ENCODE results near the gene PTPN5.

DNA sequence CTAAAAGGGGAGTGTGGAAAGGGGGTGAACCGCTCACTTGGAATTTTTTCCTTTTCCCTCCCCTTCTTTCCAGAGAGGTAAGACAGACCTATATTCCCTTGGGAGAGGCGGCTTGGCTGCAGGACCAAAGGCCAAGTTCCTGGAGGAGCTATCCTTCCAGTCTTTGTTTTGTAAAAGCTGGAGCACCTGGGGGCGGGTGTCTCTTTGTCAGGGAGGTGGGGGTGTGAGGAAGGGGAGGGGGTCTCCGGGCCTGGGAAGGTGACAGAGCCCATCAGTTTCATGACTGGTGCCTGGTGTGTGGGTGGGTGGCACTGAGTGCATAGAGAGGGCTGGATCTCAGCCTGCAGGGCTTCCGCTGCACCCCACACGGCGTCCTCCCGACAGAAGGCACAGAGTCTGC is 18.5 kb downstream of the PTPN5 start:
- TF ChIP-seq EZH2phosphoT487 (IDR thresholded peaks at IDR 0.05; ENCODE audit: borderline replicate concordance, low read depth, low read length), result no peak
- TF ChIP-seq, protein P1, sequence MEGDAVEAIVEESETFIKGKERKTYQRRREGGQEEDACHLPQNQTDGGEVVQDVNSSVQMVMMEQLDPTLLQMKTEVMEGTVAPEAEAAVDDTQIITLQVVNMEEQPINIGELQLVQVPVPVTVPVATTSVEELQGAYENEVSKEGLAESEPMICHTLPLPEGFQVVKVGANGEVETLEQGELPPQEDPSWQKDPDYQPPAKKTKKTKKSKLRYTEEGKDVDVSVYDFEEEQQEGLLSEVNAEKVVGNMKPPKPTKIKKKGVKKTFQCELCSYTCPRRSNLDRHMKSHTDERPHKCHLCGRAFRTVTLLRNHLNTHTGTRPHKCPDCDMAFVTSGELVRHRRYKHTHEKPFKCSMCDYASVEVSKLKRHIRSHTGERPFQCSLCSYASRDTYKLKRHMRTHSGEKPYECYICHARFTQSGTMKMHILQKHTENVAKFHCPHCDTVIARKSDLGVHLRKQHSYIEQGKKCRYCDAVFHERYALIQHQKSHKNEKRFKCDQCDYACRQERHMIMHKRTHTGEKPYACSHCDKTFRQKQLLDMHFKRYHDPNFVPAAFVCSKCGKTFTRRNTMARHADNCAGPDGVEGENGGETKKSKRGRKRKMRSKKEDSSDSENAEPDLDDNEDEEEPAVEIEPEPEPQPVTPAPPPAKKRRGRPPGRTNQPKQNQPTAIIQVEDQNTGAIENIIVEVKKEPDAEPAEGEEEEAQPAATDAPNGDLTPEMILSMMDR (conservative IDR thresholded peaks at IDR 0.05; ENCODE audit: low read length), result no peak
